ENCODE results near the gene IL36A. TPM values are rescaled to one million over a fixed set of nuclear protein-coding genes. Genes with fewer than 3 reads are reported as not detected.

The IL36A gene
- total and polyA plus RNA-seq, 3 experiments from 2014 or later, result not detected

DNA sequence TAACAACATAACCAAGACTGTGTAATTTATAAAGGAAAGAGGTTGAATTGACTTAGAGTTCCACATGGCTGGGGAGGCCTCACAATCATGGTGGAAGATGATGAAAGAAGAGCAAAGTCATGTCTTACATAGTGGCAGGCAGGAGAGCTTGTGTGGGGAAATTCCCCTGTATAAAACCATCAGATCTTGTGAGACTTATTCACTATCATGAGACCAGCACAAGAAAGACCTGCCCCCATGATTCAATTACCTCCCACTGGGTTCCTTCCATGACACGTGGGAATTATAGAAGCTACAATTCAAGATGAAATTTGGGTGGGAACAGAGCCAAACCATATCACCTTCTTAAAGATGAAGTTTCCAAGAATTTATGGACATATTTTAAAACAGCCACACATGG, 51.3 kb downstream of the IL36A start:
- CTCF ChIA-PET, result no interaction called here

DNA sequence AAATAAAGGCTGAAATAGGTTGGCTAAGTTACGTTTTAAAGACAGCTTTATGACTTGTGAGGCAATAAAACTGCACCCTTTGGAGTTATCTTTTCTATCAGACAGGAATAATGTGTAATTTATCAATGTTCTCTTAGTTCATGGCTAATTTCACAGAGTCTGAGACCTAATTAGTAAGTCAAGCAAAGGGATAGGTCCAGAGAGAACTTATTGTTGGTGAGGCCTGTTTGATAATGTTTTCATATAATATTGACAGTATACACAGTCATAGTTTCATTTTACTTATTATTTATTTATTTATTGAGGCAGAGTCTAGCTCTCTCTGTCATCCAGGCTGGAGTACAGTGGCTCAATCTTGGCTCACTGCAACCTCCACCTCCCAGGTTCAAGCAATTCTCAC, 51.9 kb downstream of the IL36A start:
- ChIA-PET POLR2A (no interaction called here), CTCF (no interaction called here)
- H3K27ac ChIP-seq (ENCODE audit: low read depth, low read length), result no peak overlapping the region
- Mint-ChIP-seq H3K4me3 (no peak overlapping the region), H3K36me3 (no peaks in the 10 kb centered on the region), H3K4me1 (peaks cover 2 to 8% (median 4%) of the 10 kb centered on the region in 3 donors), H3K9me3 (peaks cover 0 to 14% (median 9%) of the 10 kb centered on the region in 5 donors), H3K27me3 (peaks cover 11% of the 10 kb centered on the region in 2 donors), H3K27ac (no peak overlapping the region)
- peaks cover 4% of the 10 kb centered on the region for H3K9me3 ChIP-seq (ENCODE audit: low read length)
- no peaks in the 10 kb centered on the region for H3K4me1 ChIP-seq (ENCODE audit: insufficient read depth, low read length)
- DNase-seq, result no peak
- no peak overlapping the region for H3K4me3 ChIP-seq (ENCODE audit: low read length)
- no peaks in the 10 kb centered on the region for H3K27me3 ChIP-seq (ENCODE audit: insufficient read depth, low read length, poor library complexity, severe bottlenecking)
- no peaks in the 10 kb centered on the region for H3K36me3 ChIP-seq (ENCODE audit: insufficient read depth, low read length)

More for the DNA sequence above, 51.3 kb downstream of the IL36A start:
- Mint-ChIP-seq H3K27me3 (peaks cover 9 to 10% of the 10 kb centered on the region in 2 donors), H3K9me3 (peaks cover 0 to 14% (median 9%) of the 10 kb centered on the region in 5 donors), H3K36me3 (no peaks in the 10 kb centered on the region), H3K4me3 (no peak overlapping the region), H3K4me1 (peaks cover 2 to 8% (median 4%) of the 10 kb centered on the region in 3 donors), H3K27ac (no peak overlapping the region)
- no peak overlapping the region for H3K27ac ChIP-seq (ENCODE audit: low read depth, low read length)
- peaks cover 4% of the 10 kb centered on the region for H3K9me3 ChIP-seq (ENCODE audit: low read length)
- no peak for DNase-seq
- no peak overlapping the region for H3K4me3 ChIP-seq (ENCODE audit: low read length)
- no peaks in the 10 kb centered on the region for H3K27me3 ChIP-seq (ENCODE audit: insufficient read depth, low read length, poor library complexity, severe bottlenecking)
- POLR2A ChIA-PET, result no interaction called here
- H3K36me3 ChIP-seq (ENCODE audit: insufficient read depth, low read length), result no peaks in the 10 kb centered on the region
- no peaks in the 10 kb centered on the region for H3K4me1 ChIP-seq (ENCODE audit: insufficient read depth, low read length)

Other genes starting within 250 kb of the IL36A start
- gene CKAP2L, start 240.8 kb upstream of the IL36A start, total RNA-seq, result 10 to 100 TPM; 19.1 to 19.6 TPM
- gene CKAP2L, start 240.8 kb upstream of the IL36A start, polyA plus RNA-seq, result not detected
- gene IL1A, start 221.0 kb upstream of the IL36A start, total RNA-seq, result 1 to 10 TPM; 2.2 to 3.1 TPM
- gene IL1A, start 221.0 kb upstream of the IL36A start, polyA plus RNA-seq, result not detected
- gene IL1B, start 168.7 kb upstream of the IL36A start, total RNA-seq, result not detected
- gene IL1B, start 168.7 kb upstream of the IL36A start, polyA plus RNA-seq, result not detected
- not detected for gene IL37, start 94.3 kb upstream of the IL36A start, total RNA-seq
- gene IL37, start 94.3 kb upstream of the IL36A start, polyA plus RNA-seq, result not detected
- gene IL36G, start 27.5 kb upstream of the IL36A start, total RNA-seq, result not detected
- gene IL36G, start 27.5 kb upstream of the IL36A start, polyA plus RNA-seq, result not detected
- not detected for gene IL36B, start 47.4 kb downstream of the IL36A start, total RNA-seq
- not detected for gene IL36B, start 47.4 kb downstream of the IL36A start, polyA plus RNA-seq
- gene IL36RN, start 53.7 kb downstream of the IL36A start, total RNA-seq, result not detected
- gene IL36RN, start 53.7 kb downstream of the IL36A start, polyA plus RNA-seq, result not detected
- gene IL1F10, start 62.5 kb downstream of the IL36A start, total RNA-seq, result not detected
- not detected for gene IL1F10, start 62.5 kb downstream of the IL36A start, polyA plus RNA-seq
- gene IL1RN, start 122.1 kb downstream of the IL36A start, total RNA-seq, result 1 to 10 TPM; 1.2 to 2.3 TPM
- gene IL1RN, start 122.1 kb downstream of the IL36A start, polyA plus RNA-seq, result not detected
- gene PSD4, start 168.5 kb downstream of the IL36A start, total RNA-seq, result 100 to 1,000 TPM; 192 to 193 TPM
- gene PSD4, start 168.5 kb downstream of the IL36A start, polyA plus RNA-seq, result 42.1 TPM

Data from CD8-positive, alpha-beta memory T cell (primary cell).